GM19438 (cell line): ENCODE results near the gene TSHZ1.
"Not testable (repeated sequence)": the region's sequence is repeated elsewhere in the genome, so short reads cannot be mapped to it uniquely, and the experiment has no call there.

Experiments used
- ATAC-seq: cut with Tn5 transposase; IDR thresholded peaks from one replicate; pipeline ENCODE4 v1.9.1; 2021; ENCODE audit warnings: low read depth; ENCODE audit not compliant: unreplicated experiment

TSHZ1 gene

GRCh38 chr18:75179819-75180600, 30.6 kb upstream of the TSHZ1 start:
- no peak for ATAC-seq

GRCh38 chr18:75183524-75183923, 27.1 kb upstream of the TSHZ1 start:
- no peak for ATAC-seq

GRCh38 chr18:75183973-75184493, 26.6 kb upstream of the TSHZ1 start:
- no peak for ATAC-seq

- no peak for ATAC-seq
Observed at GRCh38 chr18:75185460-75185859, 25.1 kb upstream of the TSHZ1 start.

GRCh38 chr18:75187702-75188101, 22.9 kb upstream of the TSHZ1 start:
- not testable (repeated sequence) for ATAC-seq

GRCh38 chr18:75189696-75190095, 20.9 kb upstream of the TSHZ1 start:
- ATAC-seq: no peak

- ATAC-seq: no peak
Observed at GRCh38 chr18:75192899-75193298, 17.7 kb upstream of the TSHZ1 start.

GRCh38 chr18:75198036-75198435, 12.6 kb upstream of the TSHZ1 start:
- ATAC-seq: no peak

GRCh38 chr18:75199327-75199726, 11.3 kb upstream of the TSHZ1 start:
- ATAC-seq: no peak

- no peak for ATAC-seq
Observed at GRCh38 chr18:75200071-75200470, 10.5 kb upstream of the TSHZ1 start.

- no peak for ATAC-seq
Observed at GRCh38 chr18:75200605-75201280, 9.9 kb upstream of the TSHZ1 start.

GRCh38 chr18:75201282-75202270, 9.0 kb upstream of the TSHZ1 start:
- ATAC-seq: no peak

- ATAC-seq: no peak
Observed at GRCh38 chr18:75202696-75203365, 7.8 kb upstream of the TSHZ1 start.

GRCh38 chr18:75203416-75204268, 7.0 kb upstream of the TSHZ1 start:
- no peak for ATAC-seq

GRCh38 chr18:75204269-75204731, 6.3 kb upstream of the TSHZ1 start:
- no peak for ATAC-seq

GRCh38 chr18:75204732-75205513, 5.7 kb upstream of the TSHZ1 start:
- no peak for ATAC-seq

GRCh38 chr18:75205514-75206132, 5.0 kb upstream of the TSHZ1 start:
- no peak for ATAC-seq
